Gastroesophageal sphincter (tissue), 4 donors: ENCODE results near the gene TFF1. TPM values are rescaled to one million over a fixed set of nuclear protein-coding genes. Genes with fewer than 3 reads are reported as not detected.
"Not testable (repeated sequence)": the region's sequence is repeated elsewhere in the genome, so short reads cannot be mapped to it uniquely, and the experiment has no call there.

Experiments
- ATAC-seq: fragments of 150-250 bp; one replicate; pipeline ENCODE4 v1.9.1; 2016; ENCODE audit warnings: mild to moderate bottlenecking, moderate library complexity
- H3K27ac ChIP-seq, 4 donors: fragments of 200-600 bp; sonication (generic) in 3 of 4; 1 replicate in 3 of 4; 2 replicates in 1 of 4; pipeline ENCODE4 v1.5.1; 2016 to 2019
- H3K27me3 ChIP-seq: fragments of 200-600 bp; sonication (generic); one replicate; pipeline ENCODE4 v1.5.1; 2019
- H3K36me3 ChIP-seq, 2 donors: fragments of 200-600 bp; sonication (generic); one replicate each; pipeline ENCODE4 v1.5.1; 2019; ENCODE audit warnings: control low read depth in 1 of 2
- H3K4me1 ChIP-seq, 3 donors: fragments of 200-600 bp; sonication (generic); 1 replicate in 2 of 3; 2 replicates in 1 of 3; pipeline ENCODE4 v1.5.1; 2016 to 2019; ENCODE audit warnings: control low read depth in 2 of 3
- H3K4me3 ChIP-seq, 2 donors: fragments of 200-600 bp; sonication (generic); one replicate each; pipeline ENCODE4 v1.5.1; 2019; ENCODE audit warnings: mild to moderate bottlenecking in 1 of 2, moderate library complexity in 1 of 2
- H3K9me3 ChIP-seq, 3 donors: fragments of 200-600 bp; sonication (generic); one replicate each; pipeline ENCODE4 v1.5.1; 2017 to 2019; ENCODE audit warnings: control low read depth in 2 of 3
- EP300 ChIP-seq: sonication (generic); formaldehyde crosslinking; IDR thresholded peaks from one replicate; pipeline ENCODE4 v1.6.1; 2017; ENCODE audit warnings: antibody characterized with exemption, mild to moderate bottlenecking
- POLR2A ChIP-seq, 2 donors: fragments of 450-650 bp; IDR thresholded peaks; one replicate each; pipeline ENCODE4 v1.6.1; 2017; ENCODE audit warnings: antibody characterized with exemption in 2 of 2, mild to moderate bottlenecking in 2 of 2, moderate library complexity in 1 of 2
- POLR2AphosphoS5 ChIP-seq: sonication (generic); formaldehyde crosslinking; IDR thresholded peaks from one replicate; pipeline ENCODE4 v1.6.1; 2017; ENCODE audit warnings: antibody characterized with exemption
- WGBS, 2 donors: methylation state at CpG; one replicate each; pipeline ENCODE4 v1.1.5; 2018; ENCODE audit warnings: low coverage in 1 of 2; 5-methylcytosine and 5-hydroxymethylcytosine counted together
- total RNA-seq, 4 donors: library from RNA; depleted of rRNA; stranded (reverse); fragments of >200 nt; gene quantifications; one replicate each; pipeline ENCODE4 v1.1.0, GENCODE V29; 2016
- TF ChIP-seq, protein P1 (sequence below), 4 experiments: fragments of 200-600 bp in 2 of 4; fragments of 450-650 bp in 2 of 4; sonication (generic) in 1 of 4; IDR thresholded peaks; one replicate each; pipeline ENCODE4 v1.5.1; 2017 to 2019; ENCODE audit warnings: antibody characterized with exemption in 4 of 4, mild to moderate bottlenecking in 2 of 4, moderate library complexity in 2 of 4

Gene TFF1
- total RNA-seq, 4 donors from 2014 or later: not detected

DNA sequence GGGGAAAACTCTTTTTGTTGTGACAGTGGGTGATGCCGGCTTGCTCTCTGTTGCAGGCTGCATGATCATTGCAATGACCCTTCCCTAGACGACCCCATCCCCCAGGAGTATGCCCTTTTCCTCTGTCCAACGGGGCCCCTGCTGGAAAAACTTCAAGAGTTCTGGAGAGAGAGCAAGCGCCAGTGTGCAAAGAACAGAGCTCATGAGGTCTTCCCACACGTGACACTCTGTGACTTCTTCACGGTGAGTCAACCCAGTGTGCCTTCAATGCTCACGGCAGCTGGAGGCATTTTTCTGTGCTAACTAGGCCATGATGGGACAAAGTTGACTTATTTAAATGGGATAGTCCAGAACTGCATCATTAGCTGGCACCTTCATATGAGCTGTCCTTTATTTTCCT lies 43.0 kb upstream of the TFF1 start:
- WGBS, 2 donors: 82% methylated on average over 5 of the region's 7 CpGs; no CpG with 5 or more reads in 1 of the 2 donors
- no peaks in the 10 kb centered on the region for H3K9me3 ChIP-seq
- peaks cover 64% of the 10 kb centered on the region for H3K27me3 ChIP-seq

DNA sequence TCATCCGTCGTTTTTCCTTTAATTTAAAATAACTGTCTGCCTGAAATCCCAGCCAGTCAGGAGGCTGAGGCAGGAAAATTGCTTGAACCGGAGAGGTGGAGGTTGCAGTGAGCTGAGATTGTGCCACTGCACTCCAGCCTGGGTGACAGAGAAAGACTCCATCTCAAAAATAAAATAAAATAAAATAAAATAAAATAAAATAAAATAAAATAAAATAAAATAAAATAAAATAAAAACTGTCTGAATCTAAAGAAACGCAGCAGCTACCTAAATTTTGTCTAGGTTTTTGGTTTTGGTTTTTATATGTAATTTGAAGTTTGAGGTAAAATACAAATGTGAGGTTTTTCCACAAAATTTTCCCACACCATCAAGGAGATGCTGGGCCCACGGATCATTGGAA lies 42.4 kb upstream of the TFF1 start:
- H3K27me3 ChIP-seq: peaks cover 64% of the 10 kb centered on the region
- WGBS, 2 donors: 52 to 75% methylated on average over 2 to 5 of the region's 5 CpGs
- H3K4me3 ChIP-seq, H3K9me3 ChIP-seq, H3K27ac ChIP-seq, H3K36me3 ChIP-seq, ATAC-seq, H3K4me1 ChIP-seq: not testable (repeated sequence)

More for the DNA sequence above, 43.0 kb upstream of the TFF1 start:
- H3K4me1 ChIP-seq: no peaks in the 10 kb centered on the region
- TF ChIP-seq, protein P1, sequence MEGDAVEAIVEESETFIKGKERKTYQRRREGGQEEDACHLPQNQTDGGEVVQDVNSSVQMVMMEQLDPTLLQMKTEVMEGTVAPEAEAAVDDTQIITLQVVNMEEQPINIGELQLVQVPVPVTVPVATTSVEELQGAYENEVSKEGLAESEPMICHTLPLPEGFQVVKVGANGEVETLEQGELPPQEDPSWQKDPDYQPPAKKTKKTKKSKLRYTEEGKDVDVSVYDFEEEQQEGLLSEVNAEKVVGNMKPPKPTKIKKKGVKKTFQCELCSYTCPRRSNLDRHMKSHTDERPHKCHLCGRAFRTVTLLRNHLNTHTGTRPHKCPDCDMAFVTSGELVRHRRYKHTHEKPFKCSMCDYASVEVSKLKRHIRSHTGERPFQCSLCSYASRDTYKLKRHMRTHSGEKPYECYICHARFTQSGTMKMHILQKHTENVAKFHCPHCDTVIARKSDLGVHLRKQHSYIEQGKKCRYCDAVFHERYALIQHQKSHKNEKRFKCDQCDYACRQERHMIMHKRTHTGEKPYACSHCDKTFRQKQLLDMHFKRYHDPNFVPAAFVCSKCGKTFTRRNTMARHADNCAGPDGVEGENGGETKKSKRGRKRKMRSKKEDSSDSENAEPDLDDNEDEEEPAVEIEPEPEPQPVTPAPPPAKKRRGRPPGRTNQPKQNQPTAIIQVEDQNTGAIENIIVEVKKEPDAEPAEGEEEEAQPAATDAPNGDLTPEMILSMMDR (IDR thresholded peaks at IDR 0.05): no peak
- no peak for TF ChIP-seq EP300
- no peak for TF ChIP-seq POLR2AphosphoS5
- TF ChIP-seq POLR2A (IDR thresholded peaks at IDR 0.05): no peak
- H3K36me3 ChIP-seq: no peaks in the 10 kb centered on the region
- ATAC-seq: no peak
- no peak overlapping the region for H3K4me3 ChIP-seq
- H3K27ac ChIP-seq: no peak overlapping the region

GRCh38 chr21:42407476-42407875 lies 41.1 kb upstream of the TFF1 start:
- no peaks in the 10 kb centered on the region for H3K36me3 ChIP-seq
- 55 to 60% methylated on average over 4 to 5 of the region's 5 CpGs for WGBS, 2 donors
- no peak overlapping the region for H3K27ac ChIP-seq
- no peaks in the 10 kb centered on the region for H3K9me3 ChIP-seq
- H3K27me3 ChIP-seq: peaks cover 54% of the 10 kb centered on the region
- ATAC-seq: no peak
- TF ChIP-seq POLR2AphosphoS5 (no peak), EP300 (no peak), POLR2A (IDR thresholded peaks at IDR 0.05) (no peak)
- TF ChIP-seq, protein P1 (IDR thresholded peaks at IDR 0.05): no peak
- H3K4me1 ChIP-seq: no peaks in the 10 kb centered on the region
- no peak overlapping the region for H3K4me3 ChIP-seq

DNA sequence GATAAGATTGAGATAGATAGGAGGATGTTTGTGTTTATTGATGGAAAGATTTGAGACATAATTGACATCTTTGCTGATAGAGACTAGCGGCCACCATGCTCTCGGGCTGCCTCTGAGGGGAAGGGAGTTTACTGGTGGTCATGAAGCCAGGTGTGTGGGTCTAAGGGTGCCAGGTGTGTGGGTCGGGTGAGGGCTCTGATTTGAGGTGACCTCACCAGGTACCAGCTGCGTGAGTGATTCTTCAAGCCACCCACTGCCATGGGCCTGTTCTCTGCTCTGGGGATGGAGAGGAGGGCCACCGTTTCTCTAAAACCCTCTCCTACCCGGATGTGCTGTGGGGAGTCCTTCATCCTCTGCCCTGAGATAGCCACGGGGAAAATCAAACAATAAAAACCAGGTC lies 40.5 kb upstream of the TFF1 start:
- Histone ChIP-seq H3K4me3 (no peak overlapping the region), H3K4me1 (no peaks in the 10 kb centered on the region), H3K36me3 (no peaks in the 10 kb centered on the region), H3K27ac (no peak overlapping the region), H3K27me3 (peaks cover 48% of the 10 kb centered on the region), H3K9me3 (peaks cover 0 to 5% (median 0%) of the 10 kb centered on the region in 3 donors)
- no peak for ATAC-seq
- WGBS, 2 donors: 80 to 92% methylated on average over 1 to 6 of the region's 7 CpGs
- TF ChIP-seq POLR2A (IDR thresholded peaks at IDR 0.05): no peak
- TF ChIP-seq, protein P1 (IDR thresholded peaks at IDR 0.05): no peak
- no peak for TF ChIP-seq EP300
- no peak for TF ChIP-seq POLR2AphosphoS5

- no peak overlapping the region for H3K4me3 ChIP-seq
- no peaks in the 10 kb centered on the region for H3K36me3 ChIP-seq
- TF ChIP-seq POLR2A (IDR thresholded peaks at IDR 0.05) (no peak), POLR2AphosphoS5 (no peak), EP300 (no peak)
- TF ChIP-seq, protein P1 (IDR thresholded peaks at IDR 0.05): no peak
- no peaks in the 10 kb centered on the region for H3K4me1 ChIP-seq
- no peak for ATAC-seq
- peaks cover 46% of the 10 kb centered on the region for H3K27me3 ChIP-seq
- H3K27ac ChIP-seq: no peak overlapping the region
- H3K9me3 ChIP-seq: peaks cover 0 to 12% (median 0%) of the 10 kb centered on the region in 3 donors
- 30 to 100% methylated on average over 2 of the region's 10 CpGs for WGBS, 2 donors
Measured at GRCh38 chr21:42406201-42406621, 39.9 kb upstream of the TFF1 start.
